Esophagus muscularis mucosa (tissue), 3 donors: Measurements from ENCODE around the gene HS3ST6.
A peak's percentile ranks its signal among the peaks of the same experiment; 100 is the strongest.

Experiments used
- POLR2AphosphoS5 ChIP-seq, 2 donors: sonication (generic); formaldehyde crosslinking; IDR thresholded peaks; one replicate each; pipeline ENCODE4 v1.6.1; 2017; ENCODE audit warnings: antibody characterized with exemption in 2 of 2
- TF ChIP-seq, protein P1 (sequence below), 3 experiments: fragments of 200-600 bp in 2 of 3; fragments of 450-650 bp in 1 of 3; sonication (generic) in 2 of 3; IDR thresholded peaks; one replicate each; pipeline ENCODE4 v1.5.1; 2017 to 2019; ENCODE audit warnings: antibody characterized with exemption in 3 of 3, mild to moderate bottlenecking in 2 of 3, moderate library complexity in 1 of 3

DNA sequence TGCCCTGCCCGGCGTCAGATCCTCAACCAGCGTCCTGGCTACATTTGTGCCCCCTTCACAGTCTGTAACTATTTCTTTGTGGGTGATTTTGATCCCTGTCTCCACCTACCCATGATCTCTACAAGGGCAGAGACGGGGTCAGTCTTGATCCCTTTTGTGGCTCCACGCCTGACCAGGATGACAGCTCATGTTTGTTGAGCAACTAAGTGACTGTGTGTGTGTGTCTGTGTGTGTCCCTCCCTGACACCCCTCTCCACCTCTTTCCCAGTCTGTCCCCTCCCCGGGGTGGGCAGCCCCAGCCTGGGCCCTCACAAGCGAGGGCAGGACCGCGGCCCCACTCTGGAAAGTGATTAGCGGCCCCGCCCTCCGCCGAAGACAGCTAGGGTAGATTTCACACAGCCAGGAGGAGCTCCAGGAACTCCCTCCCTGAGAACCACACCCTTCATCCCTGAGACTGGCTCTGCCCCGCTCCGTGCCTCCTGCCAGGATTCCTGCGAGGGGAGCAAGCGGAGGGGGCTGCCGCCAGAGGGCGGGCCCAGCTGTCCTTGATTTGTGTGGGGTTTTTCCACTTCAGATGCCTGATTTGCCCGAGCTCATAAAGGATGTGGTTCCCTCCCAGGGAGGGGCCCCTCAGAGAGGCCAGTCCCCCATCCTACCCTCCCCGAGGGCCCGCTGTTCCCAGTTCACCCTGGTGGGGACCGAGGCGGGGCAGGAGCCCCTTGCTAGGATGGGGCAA is 5.3 kb upstream of the HS3ST6 start:
- TF ChIP-seq, protein P1, sequence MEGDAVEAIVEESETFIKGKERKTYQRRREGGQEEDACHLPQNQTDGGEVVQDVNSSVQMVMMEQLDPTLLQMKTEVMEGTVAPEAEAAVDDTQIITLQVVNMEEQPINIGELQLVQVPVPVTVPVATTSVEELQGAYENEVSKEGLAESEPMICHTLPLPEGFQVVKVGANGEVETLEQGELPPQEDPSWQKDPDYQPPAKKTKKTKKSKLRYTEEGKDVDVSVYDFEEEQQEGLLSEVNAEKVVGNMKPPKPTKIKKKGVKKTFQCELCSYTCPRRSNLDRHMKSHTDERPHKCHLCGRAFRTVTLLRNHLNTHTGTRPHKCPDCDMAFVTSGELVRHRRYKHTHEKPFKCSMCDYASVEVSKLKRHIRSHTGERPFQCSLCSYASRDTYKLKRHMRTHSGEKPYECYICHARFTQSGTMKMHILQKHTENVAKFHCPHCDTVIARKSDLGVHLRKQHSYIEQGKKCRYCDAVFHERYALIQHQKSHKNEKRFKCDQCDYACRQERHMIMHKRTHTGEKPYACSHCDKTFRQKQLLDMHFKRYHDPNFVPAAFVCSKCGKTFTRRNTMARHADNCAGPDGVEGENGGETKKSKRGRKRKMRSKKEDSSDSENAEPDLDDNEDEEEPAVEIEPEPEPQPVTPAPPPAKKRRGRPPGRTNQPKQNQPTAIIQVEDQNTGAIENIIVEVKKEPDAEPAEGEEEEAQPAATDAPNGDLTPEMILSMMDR (IDR thresholded peaks at IDR 0.05): peak in 1 of 3 experiments; percentile 17
- TF ChIP-seq POLR2AphosphoS5 (IDR thresholded peaks at IDR 0.05): no peak
